ENCODE data around the gene KRT13.
A peak's percentile ranks its signal among the peaks of the same experiment; 100 is the strongest.

The KRT13 gene

DNA sequence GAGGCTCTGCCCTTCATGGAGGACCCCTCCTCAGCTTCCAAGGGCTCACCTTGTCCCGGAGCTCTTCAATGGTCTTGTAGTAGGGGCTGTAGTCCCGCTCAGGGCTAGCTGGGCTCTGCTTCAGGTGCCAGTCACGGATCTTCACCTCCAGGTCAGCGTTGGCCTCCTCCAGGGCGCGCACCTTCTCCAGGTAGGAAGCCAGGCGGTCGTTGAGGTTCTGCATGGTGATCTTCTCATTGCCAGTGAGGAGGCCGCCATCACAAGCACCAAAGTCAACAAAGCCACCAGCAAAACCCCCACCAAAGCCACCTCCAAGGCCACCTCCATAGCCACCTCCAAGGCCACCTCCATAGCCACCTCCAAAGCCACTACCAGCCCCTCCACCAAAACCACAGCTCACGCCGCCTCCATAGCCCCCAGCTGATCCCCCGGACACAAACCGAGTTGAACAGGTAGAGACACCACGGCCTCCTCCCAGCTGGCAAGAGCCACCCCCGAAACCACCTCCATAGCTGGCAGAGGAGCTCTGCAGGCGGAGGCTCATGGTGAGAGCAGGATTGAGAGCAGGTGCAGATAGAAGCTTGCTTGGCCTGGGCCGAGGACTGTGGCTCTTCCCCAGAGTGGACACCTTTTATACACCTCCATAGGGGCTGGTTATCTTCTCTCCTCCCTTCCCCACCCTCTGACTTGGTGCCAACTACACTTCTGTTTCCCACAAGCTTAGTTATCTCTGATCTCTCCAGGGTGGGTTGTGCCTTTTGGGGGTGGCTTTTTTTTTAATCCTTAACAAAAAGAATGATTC, at the start of gene KRT13:
Gene KRT13, minus strand, starts transcription at position 606 of the 802 bp plus-strand sequence. Its CDS starts 62 bp downstream, at position 544.
- H3K36me3 ChIP-seq (ENCODE audit: control insufficient read depth in 5 of 5, insufficient read depth in 5 of 5, low read length in 5 of 5) = no peaks in the 10 kb centered on the region
- H3K9ac ChIP-seq (ENCODE audit: low read length in 5 of 5) = no peak within 1 kb of the TSS
- H3K4me3 ChIP-seq (ENCODE audit: low read depth in 1 of 5, low read length in 5 of 5) = no peak within 1 kb of the TSS
- H3K9me3 ChIP-seq (ENCODE audit: control insufficient read depth in 5 of 5, low read length in 5 of 5) = no peaks in the 10 kb centered on the region
- no peaks in the 10 kb centered on the region for H3K4me1 ChIP-seq (ENCODE audit: control insufficient read depth in 5 of 5, insufficient read depth in 5 of 5, low read length in 5 of 5)
- H3K27ac ChIP-seq (ENCODE audit: low read depth, low read length) = no peak within 1 kb of the TSS
- peaks cover 1 to 10% (median 4%) of the 10 kb centered on the region in 5 donors for H3K27me3 ChIP-seq (ENCODE audit: control insufficient read depth in 5 of 5, insufficient read depth in 4 of 5, low read length in 5 of 5)

DNA sequence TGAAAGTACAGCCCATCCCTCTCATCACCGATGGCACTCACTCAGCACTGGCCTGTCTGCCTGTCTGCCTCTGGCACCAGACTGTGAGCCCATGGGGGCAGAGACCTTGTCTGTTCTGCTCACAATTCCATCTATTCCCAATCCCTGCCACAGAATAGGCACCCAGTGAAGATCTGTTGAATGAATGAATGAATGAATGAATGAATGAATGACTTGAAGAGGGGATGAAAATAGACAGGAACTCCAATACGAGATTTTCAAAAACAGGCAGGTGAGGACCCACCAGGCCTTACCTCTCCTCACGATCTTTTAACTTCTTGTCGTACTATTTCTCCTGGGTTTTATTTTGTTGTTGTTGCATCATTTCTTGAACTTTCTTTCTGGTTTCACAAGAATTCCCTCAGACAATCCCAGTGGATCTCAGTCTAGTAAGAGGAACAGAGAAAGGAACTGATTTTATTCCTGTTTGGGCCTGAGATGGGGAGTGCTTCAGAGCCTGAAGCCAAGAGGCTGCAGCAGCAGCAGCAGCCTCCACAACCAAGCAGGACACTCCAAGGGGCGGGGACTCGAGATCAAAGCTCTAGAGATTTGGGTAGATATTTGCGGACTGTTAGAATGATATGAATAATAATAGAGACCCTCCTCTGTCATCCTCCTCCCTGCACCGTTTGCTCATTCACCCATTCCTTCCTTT, 48.7 kb upstream of the KRT13 start:
- no peak overlapping the region for H3K27ac ChIP-seq (ENCODE audit: low read depth, low read length)

DNA sequence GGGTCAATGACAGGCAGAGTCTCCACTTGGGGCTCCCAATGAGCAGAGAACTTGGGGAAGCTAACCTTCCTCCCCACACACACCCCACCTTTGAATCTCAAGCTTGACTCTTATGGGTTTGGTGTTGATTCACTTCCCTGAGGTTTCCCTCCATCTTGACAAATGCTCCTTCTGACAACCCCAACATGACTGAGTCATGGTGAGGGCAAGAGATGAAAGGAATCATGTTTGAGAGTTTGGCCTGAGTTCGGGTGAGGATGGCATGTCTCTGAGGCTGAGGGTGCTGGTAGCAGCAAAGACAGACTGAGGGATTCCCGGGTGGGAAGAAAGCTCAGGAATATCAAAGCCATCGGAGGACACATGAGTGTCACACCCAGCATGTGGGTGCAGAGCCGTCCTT, 47.8 kb upstream of the KRT13 start:
- Histone ChIP-seq H3K4me1 (ENCODE audit: control insufficient read depth in 5 of 5, insufficient read depth in 5 of 5, low read length in 5 of 5) (peaks cover 4 to 43% (median 25%) of the 10 kb centered on the region in 5 donors), H3K36me3 (ENCODE audit: control insufficient read depth in 5 of 5, insufficient read depth in 5 of 5, low read length in 5 of 5) (no peaks in the 10 kb centered on the region), H3K9ac (ENCODE audit: low read length in 5 of 5) (no peak overlapping the region), H3K27me3 (ENCODE audit: control insufficient read depth in 5 of 5, insufficient read depth in 4 of 5, low read length in 5 of 5) (peaks cover 0 to 3% (median 0%) of the 10 kb centered on the region in 5 donors), H3K27ac (ENCODE audit: low read depth, low read length) (no peak overlapping the region), H3K4me3 (ENCODE audit: low read depth in 1 of 5, low read length in 5 of 5) (no peak overlapping the region), H3K9me3 (ENCODE audit: control insufficient read depth in 5 of 5, low read length in 5 of 5) (no peaks in the 10 kb centered on the region)

More for the DNA sequence above, 48.7 kb upstream of the KRT13 start:
- no peaks in the 10 kb centered on the region for H3K36me3 ChIP-seq (ENCODE audit: control insufficient read depth in 5 of 5, insufficient read depth in 5 of 5, low read length in 5 of 5)
- no peak overlapping the region for H3K4me3 ChIP-seq (ENCODE audit: low read depth in 1 of 5, low read length in 5 of 5)
- no peak overlapping the region for H3K9ac ChIP-seq (ENCODE audit: low read length in 5 of 5)
- H3K9me3 ChIP-seq (ENCODE audit: control insufficient read depth in 5 of 5, low read length in 5 of 5) = no peaks in the 10 kb centered on the region
- H3K4me1 ChIP-seq (ENCODE audit: control insufficient read depth in 5 of 5, insufficient read depth in 5 of 5, low read length in 5 of 5) = peaks cover 2 to 33% (median 16%) of the 10 kb centered on the region in 5 donors
- H3K27me3 ChIP-seq (ENCODE audit: control insufficient read depth in 5 of 5, insufficient read depth in 4 of 5, low read length in 5 of 5) = peaks cover 0 to 3% (median 0%) of the 10 kb centered on the region in 5 donors

DNA sequence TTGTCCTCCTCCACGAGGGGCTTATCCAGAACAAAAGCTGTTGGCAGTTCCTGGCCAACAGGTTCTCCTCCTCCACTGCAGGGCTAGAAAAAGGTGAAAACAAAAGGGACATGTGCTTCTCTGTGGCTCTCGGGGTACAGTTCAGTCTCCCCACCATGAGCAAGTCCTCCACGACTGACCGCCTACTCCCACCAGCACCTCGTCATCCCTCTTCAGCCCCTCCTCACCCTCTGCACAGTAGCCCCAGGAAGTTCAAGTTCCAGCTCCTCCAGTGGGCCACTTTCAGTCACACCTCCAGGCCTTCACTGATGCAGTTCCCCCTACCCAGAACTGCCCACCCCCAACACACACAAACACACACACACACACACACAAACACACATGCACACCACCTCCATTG, 47.0 kb upstream of the KRT13 start:
- Histone ChIP-seq H3K9ac (ENCODE audit: low read length in 5 of 5) (no peak overlapping the region), H3K27me3 (ENCODE audit: control insufficient read depth in 5 of 5, insufficient read depth in 4 of 5, low read length in 5 of 5) (peaks cover 0 to 3% (median 0%) of the 10 kb centered on the region in 5 donors), H3K4me3 (ENCODE audit: low read depth in 1 of 5, low read length in 5 of 5) (no peak overlapping the region)

DNA sequence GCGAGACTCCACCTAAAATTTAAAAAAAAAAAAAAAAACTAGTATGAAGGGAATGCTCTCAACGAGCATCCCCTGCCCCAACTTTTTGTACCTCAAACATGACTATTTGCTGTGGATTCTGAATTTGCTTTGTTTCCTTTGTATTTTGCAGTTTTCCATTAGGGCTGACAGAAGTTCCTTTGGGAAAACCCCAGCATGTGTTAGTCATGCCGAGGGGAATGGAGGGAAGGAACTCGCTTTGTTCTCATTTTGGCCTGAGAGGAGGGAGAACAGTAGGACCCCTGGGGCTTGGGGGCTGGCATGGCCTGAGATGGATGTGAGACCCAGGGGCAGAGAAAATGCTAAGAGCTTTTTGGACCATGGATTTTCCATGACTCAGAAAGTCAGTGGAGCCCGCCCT, 46.0 kb upstream of the KRT13 start:
- Histone ChIP-seq H3K4me3 (ENCODE audit: low read depth in 1 of 5, low read length in 5 of 5) (no peak overlapping the region), H3K27ac (ENCODE audit: low read depth, low read length) (no peak overlapping the region), H3K9ac (ENCODE audit: low read length in 5 of 5) (no peak overlapping the region), H3K9me3 (ENCODE audit: control insufficient read depth in 5 of 5, low read length in 5 of 5) (peaks cover 0 to 9% (median 7%) of the 10 kb centered on the region in 5 donors), H3K4me1 (ENCODE audit: control insufficient read depth in 5 of 5, insufficient read depth in 5 of 5, low read length in 5 of 5) (peaks cover 4 to 48% (median 32%) of the 10 kb centered on the region in 5 donors), H3K36me3 (ENCODE audit: control insufficient read depth in 5 of 5, insufficient read depth in 5 of 5, low read length in 5 of 5) (no peaks in the 10 kb centered on the region), H3K27me3 (ENCODE audit: control insufficient read depth in 5 of 5, insufficient read depth in 4 of 5, low read length in 5 of 5) (peaks cover 0 to 3% (median 0%) of the 10 kb centered on the region in 5 donors)

More for the DNA sequence above, 47.0 kb upstream of the KRT13 start:
- Histone ChIP-seq H3K36me3 (ENCODE audit: control insufficient read depth in 5 of 5, insufficient read depth in 5 of 5, low read length in 5 of 5) (no peaks in the 10 kb centered on the region), H3K4me1 (ENCODE audit: control insufficient read depth in 5 of 5, insufficient read depth in 5 of 5, low read length in 5 of 5) (peaks cover 4 to 48% (median 32%) of the 10 kb centered on the region in 5 donors), H3K9me3 (ENCODE audit: control insufficient read depth in 5 of 5, low read length in 5 of 5) (no peaks in the 10 kb centered on the region), H3K27ac (ENCODE audit: low read depth, low read length) (no peak overlapping the region)

DNA sequence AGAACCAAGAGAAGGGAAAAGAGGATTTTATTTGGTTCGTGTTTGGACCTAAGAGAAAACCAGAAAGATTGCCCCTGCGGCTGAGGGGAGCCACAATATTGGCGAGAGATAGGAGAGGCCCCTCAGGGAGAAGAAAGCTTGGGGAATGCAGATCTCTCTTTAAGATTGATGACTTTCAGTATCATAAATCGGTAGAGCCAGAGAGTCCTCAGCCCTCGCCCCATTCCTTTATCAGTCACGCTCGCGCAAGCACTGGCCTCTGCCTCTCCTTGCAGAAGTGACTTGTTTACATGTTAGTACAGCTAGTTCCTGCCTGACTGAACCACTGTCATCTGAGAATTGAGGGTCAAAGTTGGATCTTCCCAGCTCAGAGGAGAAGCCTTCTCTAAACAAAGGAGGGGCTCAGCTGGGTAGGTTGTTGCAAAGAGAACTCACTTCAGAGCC, 44.2 kb upstream of the KRT13 start:
- H3K9me3 ChIP-seq (ENCODE audit: control insufficient read depth in 5 of 5, low read length in 5 of 5) = peaks cover 0 to 10% (median 7%) of the 10 kb centered on the region in 5 donors
- H3K4me3 ChIP-seq (ENCODE audit: low read depth in 1 of 5, low read length in 5 of 5) = no peak overlapping the region
- H3K9ac ChIP-seq (ENCODE audit: low read length in 5 of 5) = no peak overlapping the region
- H3K27me3 ChIP-seq (ENCODE audit: control insufficient read depth in 5 of 5, insufficient read depth in 4 of 5, low read length in 5 of 5) = peaks cover 0 to 2% (median 0%) of the 10 kb centered on the region in 5 donors
- peak overlapping the region; percentile 57 for H3K27ac ChIP-seq (ENCODE audit: low read depth, low read length)
- no peaks in the 10 kb centered on the region for H3K36me3 ChIP-seq (ENCODE audit: control insufficient read depth in 5 of 5, insufficient read depth in 5 of 5, low read length in 5 of 5)
- peaks cover 4 to 40% (median 30%) of the 10 kb centered on the region in 5 donors for H3K4me1 ChIP-seq (ENCODE audit: control insufficient read depth in 5 of 5, insufficient read depth in 5 of 5, low read length in 5 of 5)

DNA sequence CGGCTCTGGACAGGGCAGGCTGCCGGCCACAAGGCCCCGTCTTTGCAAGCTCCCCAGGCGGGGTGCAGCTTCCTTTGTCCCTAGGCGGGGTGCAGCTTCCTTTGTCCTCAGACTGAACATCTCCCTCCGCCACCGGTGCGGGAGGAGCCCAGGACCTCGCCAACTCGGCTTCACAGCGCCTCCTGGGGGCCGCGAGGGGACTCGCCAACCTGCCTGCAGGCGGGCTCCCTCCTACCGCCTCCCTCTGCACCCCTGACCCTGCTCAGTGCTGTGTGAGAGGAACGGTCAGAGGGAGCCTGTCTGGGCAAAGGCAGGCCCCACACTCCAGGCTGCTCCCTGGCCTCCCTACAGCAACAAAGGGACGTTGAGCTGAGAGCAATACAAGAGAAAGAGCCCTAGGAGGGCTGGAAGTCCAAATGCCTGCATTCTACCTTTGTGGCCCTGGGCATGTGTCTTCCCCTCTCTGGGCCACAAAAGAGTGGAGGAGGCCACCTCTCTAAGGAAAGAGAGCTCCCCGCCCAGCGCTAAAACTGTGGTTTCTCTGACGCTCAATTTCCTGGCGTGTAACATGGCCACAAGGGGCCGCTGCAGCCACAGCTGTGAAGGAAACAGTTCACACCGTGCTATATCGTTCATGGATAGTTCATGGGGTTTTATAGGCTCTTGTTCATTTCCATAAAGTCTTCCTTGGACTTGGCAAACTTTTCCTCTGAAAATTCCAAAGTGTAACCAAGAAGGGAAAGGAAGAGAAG, 43.6 kb upstream of the KRT13 start:
- H3K4me3 ChIP-seq (ENCODE audit: low read depth in 1 of 5, low read length in 5 of 5) = peak overlapping the region; percentile 21 to 65 (median 53)
- peak overlapping the region in 1 of 5 donors; percentile 10 for H3K9ac ChIP-seq (ENCODE audit: low read length in 5 of 5)
- peaks cover 0 to 10% (median 7%) of the 10 kb centered on the region in 5 donors for H3K9me3 ChIP-seq (ENCODE audit: control insufficient read depth in 5 of 5, low read length in 5 of 5)
- peaks cover 4 to 34% (median 24%) of the 10 kb centered on the region in 5 donors for H3K4me1 ChIP-seq (ENCODE audit: control insufficient read depth in 5 of 5, insufficient read depth in 5 of 5, low read length in 5 of 5)
- peaks cover 0 to 2% (median 0%) of the 10 kb centered on the region in 5 donors for H3K27me3 ChIP-seq (ENCODE audit: control insufficient read depth in 5 of 5, insufficient read depth in 4 of 5, low read length in 5 of 5)
- H3K36me3 ChIP-seq (ENCODE audit: control insufficient read depth in 5 of 5, insufficient read depth in 5 of 5, low read length in 5 of 5) = no peaks in the 10 kb centered on the region
- H3K27ac ChIP-seq (ENCODE audit: low read depth, low read length) = peak overlapping the region; percentile 57

DNA sequence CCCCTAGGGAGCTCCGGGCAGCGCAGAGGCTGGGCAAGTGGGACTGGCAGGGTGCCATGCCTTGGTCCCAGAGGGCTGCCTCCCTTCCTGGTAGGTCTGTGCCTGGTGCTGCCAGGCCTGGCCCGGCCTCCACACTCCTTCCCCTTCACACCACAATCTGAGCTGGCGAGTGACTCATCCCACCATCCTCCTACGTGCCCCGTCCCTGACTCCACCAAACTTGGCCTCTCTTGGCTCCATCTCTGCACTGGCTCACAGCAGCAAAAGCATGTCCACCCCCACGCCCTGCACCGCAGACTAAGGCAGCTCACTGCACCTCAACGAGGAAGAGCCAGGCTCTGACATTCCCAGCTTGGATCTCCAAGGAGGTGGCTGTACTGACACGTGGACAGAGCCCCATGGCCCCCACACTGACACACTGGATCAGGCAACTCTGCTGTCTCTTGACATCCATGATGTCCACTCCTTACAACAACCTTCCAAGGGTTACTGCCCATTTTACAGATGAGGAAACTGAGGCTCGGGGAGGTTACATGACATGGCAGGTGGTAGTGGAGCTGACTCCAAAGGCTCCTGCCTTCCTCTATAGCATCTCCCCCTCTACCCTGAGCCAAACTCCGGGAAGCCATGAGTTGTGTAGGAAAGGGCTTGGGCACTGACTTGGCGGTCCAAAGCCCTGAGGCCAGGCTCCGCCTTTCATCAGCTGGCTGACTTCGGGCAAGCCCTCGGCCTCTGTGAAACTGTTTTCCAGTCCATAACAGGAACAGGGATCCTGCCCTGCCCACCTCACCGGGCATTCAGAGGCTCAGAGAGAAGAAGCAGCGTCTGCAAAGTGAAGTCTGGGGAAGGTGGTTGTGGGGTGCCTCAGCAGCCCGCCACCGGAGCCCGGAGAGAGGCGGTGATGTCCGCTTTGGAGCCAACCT, 42.8 kb upstream of the KRT13 start:
- H3K27me3 ChIP-seq (ENCODE audit: control insufficient read depth in 5 of 5, insufficient read depth in 4 of 5, low read length in 5 of 5) = peaks cover 0 to 2% (median 0%) of the 10 kb centered on the region in 5 donors
- no peaks in the 10 kb centered on the region for H3K36me3 ChIP-seq (ENCODE audit: control insufficient read depth in 5 of 5, insufficient read depth in 5 of 5, low read length in 5 of 5)
- H3K4me3 ChIP-seq (ENCODE audit: low read depth in 1 of 5, low read length in 5 of 5) = peak overlapping the region in 4 of 5 donors; percentile 21 to 54 (median 50)
- no peak overlapping the region for H3K27ac ChIP-seq (ENCODE audit: low read depth, low read length)
- peaks cover 4 to 30% (median 21%) of the 10 kb centered on the region in 5 donors for H3K4me1 ChIP-seq (ENCODE audit: control insufficient read depth in 5 of 5, insufficient read depth in 5 of 5, low read length in 5 of 5)
- H3K9me3 ChIP-seq (ENCODE audit: control insufficient read depth in 5 of 5, low read length in 5 of 5) = peaks cover 0 to 10% (median 7%) of the 10 kb centered on the region in 5 donors
- peak overlapping the region in 1 of 5 donors; percentile 10 for H3K9ac ChIP-seq (ENCODE audit: low read length in 5 of 5)

DNA sequence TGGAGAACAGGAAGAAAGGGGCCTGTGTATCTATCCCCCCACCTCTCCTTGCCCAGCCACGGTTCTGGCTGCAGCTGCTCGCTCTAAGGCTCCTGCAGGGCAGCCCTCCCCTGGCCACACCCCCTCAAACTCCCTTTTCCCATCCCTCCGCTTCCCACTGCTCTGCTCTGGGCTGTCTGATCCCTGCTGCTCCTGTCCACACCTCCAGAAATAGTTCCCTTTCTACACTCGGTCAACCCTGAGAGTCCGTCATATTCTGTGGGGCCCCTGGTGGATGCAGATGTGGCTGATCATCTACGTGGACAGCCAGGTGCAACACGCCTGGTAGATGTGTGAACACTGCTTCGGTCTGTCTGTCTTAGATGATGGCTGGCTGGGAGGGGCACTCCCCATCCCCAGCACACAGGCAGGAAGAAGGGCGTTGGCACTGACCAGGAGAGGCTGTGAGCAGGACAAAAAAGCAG, 42.0 kb upstream of the KRT13 start:
- H3K4me1 ChIP-seq (ENCODE audit: control insufficient read depth in 5 of 5, insufficient read depth in 5 of 5, low read length in 5 of 5) = peaks cover 4 to 30% (median 21%) of the 10 kb centered on the region in 5 donors
- no peak overlapping the region for H3K27ac ChIP-seq (ENCODE audit: low read depth, low read length)
- H3K27me3 ChIP-seq (ENCODE audit: control insufficient read depth in 5 of 5, insufficient read depth in 4 of 5, low read length in 5 of 5) = peaks cover 0 to 2% (median 0%) of the 10 kb centered on the region in 5 donors
- no peaks in the 10 kb centered on the region for H3K36me3 ChIP-seq (ENCODE audit: control insufficient read depth in 5 of 5, insufficient read depth in 5 of 5, low read length in 5 of 5)
- peaks cover 0 to 10% (median 7%) of the 10 kb centered on the region in 5 donors for H3K9me3 ChIP-seq (ENCODE audit: control insufficient read depth in 5 of 5, low read length in 5 of 5)
- H3K4me3 ChIP-seq (ENCODE audit: low read depth in 1 of 5, low read length in 5 of 5) = no peak overlapping the region
- no peak overlapping the region for H3K9ac ChIP-seq (ENCODE audit: low read length in 5 of 5)
